Measurements from ENCODE around the gene MAGEA2. TPM values are rescaled to one million over a fixed set of nuclear protein-coding genes. Genes with fewer than 3 reads are reported as not detected.
"Not testable (repeated sequence)": the region's sequence is repeated elsewhere in the genome, so short reads cannot be mapped to it uniquely, and the experiment has no call there.

The MAGEA2 gene
- total and polyA plus RNA-seq, 9 of the 15 experiments (the other 6 are each of a cell fraction or from before 2014, with no cell fraction given), result 18.6 to 48.5 (median 37.1) TPM

DNA sequence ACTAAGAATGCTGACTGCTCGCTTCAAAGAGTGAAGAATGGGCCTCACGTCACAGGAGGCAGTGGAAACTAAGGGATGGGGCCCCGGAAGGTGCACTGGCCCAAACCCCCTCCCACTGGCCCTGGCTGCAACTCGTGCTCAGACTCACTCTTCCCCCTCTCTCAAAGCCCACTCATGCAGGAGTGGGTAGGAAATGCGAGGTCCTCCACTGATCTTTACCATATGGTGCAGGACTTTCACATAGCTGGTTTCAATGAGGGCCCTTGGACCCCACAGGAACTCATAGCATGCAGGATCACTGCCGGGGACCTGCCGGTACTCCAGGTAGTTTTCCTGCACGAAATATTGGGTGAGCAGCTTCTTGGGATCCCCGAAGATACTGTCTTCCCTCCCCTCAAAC is 12.9 kb upstream of the MAGEA2 start:
- H3K27ac ChIP-seq (ENCODE audit: extremely low read depth, low read depth, low read length); ATAC-seq; H3K9me1 ChIP-seq (ENCODE audit: control insufficient read depth, insufficient read depth, low read length); DNase-seq (ENCODE audit: extremely low read depth in 1 of 4, low spot score in 3 of 4); H2AFZ ChIP-seq (ENCODE audit: low read depth, low read length); H3K4me2 ChIP-seq (ENCODE audit: insufficient read depth, low read length); BruUV-seq (replicated peaks); FAIRE-seq; H3K4me3 ChIP-seq; intact Hi-C loops (cut with micrococcal nuclease); H3K4me1 ChIP-seq (replicated peaks in 1 of 2; ENCODE audit: control insufficient read depth in 2 of 2, insufficient read depth in 2 of 2, low read length in 2 of 2); H3K9me3 ChIP-seq (replicated peaks; ENCODE audit: control insufficient read depth, insufficient read depth, low read depth, low read length); H3K79me2 ChIP-seq (ENCODE audit: control insufficient read depth, insufficient read depth, low read length); H4K20me1 ChIP-seq (replicated peaks; ENCODE audit: control insufficient read depth, insufficient read depth, low read length); H3K9ac ChIP-seq (ENCODE audit: insufficient read depth in 1 of 2, low read depth in 2 of 2, low read length in 2 of 2); H3K36me3 ChIP-seq (ENCODE audit: control insufficient read depth, insufficient read depth, low read length); H3K27me3 ChIP-seq (ENCODE audit: control insufficient read depth in 2 of 2, insufficient read depth in 2 of 2, low read length in 2 of 2); POLR2A ChIA-PET; CTCF ChIA-PET (ENCODE audit: low intra/inter-chr PET ratio): not testable (repeated sequence)
- in situ Hi-C loops (cut with MboI), result loop anchor here (5.0 kb wide), 1 partner anchor 64 kb away; no protein-coding TSS in a partner anchor
- 85% methylated on average over 6 of the region's 9 CpGs for WGBS (ENCODE audit: insufficient coverage, low coverage, missing lambda C conversion rate)

DNA sequence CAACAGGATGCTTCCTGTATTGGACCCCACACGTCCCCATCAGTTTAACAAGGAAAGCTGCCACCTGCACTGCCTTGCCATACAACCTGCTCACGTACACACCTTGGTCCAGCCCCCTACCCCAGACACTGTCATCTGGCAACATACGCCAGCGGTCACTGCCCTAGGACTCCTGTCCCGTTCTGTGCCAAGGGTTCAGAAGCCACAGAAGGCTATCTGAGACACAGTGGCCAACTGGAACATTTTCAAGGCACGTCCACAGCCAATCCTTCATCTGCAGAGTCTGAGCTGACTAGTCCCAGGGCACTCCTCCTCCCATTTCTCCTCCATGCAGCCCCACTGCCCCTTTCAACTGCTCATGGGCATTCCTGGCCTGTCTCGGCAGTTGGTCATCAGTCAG is 7.9 kb upstream of the MAGEA2 start:
- ATAC-seq; BruUV-seq (replicated peaks); H3K27ac ChIP-seq (ENCODE audit: extremely low read depth, low read depth, low read length); H3K9me1 ChIP-seq (ENCODE audit: control insufficient read depth, insufficient read depth, low read length); H3K4me3 ChIP-seq; H3K27me3 ChIP-seq (ENCODE audit: control insufficient read depth in 2 of 2, insufficient read depth in 2 of 2, low read length in 2 of 2); H3K9ac ChIP-seq (ENCODE audit: insufficient read depth in 1 of 2, low read depth in 2 of 2, low read length in 2 of 2); H4K20me1 ChIP-seq (replicated peaks; ENCODE audit: control insufficient read depth, insufficient read depth, low read length); H3K36me3 ChIP-seq (ENCODE audit: control insufficient read depth, insufficient read depth, low read length); H2AFZ ChIP-seq (ENCODE audit: low read depth, low read length); H3K4me2 ChIP-seq (ENCODE audit: insufficient read depth, low read length); H3K79me2 ChIP-seq (ENCODE audit: control insufficient read depth, insufficient read depth, low read length); in situ Hi-C loops (cut with MboI); H3K9me3 ChIP-seq (replicated peaks; ENCODE audit: control insufficient read depth, insufficient read depth, low read depth, low read length); CTCF ChIA-PET (ENCODE audit: low intra/inter-chr PET ratio); POLR2A ChIA-PET; H3K4me1 ChIP-seq (replicated peaks in 1 of 2; ENCODE audit: control insufficient read depth in 2 of 2, insufficient read depth in 2 of 2, low read length in 2 of 2); intact Hi-C loops (cut with micrococcal nuclease); FAIRE-seq; DNase-seq (ENCODE audit: extremely low read depth in 1 of 4, low spot score in 3 of 4): not testable (repeated sequence)
- no CpG with 5 or more reads among the region's 7 CpGs for WGBS (ENCODE audit: insufficient coverage, low coverage, missing lambda C conversion rate)

DNA sequence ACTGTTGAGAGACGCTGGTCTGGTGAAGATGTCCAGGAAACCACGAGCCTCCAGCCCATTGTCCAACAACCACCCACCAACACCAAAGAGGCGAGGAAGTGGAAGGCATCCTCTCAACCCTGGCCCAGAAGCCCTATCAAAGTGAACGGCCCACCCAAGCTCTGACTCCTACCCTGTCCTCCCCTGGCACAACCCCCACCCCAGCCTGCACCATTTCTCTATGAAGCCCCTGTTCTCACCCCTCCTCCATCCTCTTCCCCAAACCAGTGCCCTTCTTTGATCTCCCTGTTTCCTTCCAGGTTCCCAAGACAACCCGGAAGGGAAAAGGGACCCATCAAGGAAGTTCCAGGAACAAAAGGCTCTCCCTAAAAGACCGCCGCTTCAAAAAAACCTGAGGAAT is 5.9 kb upstream of the MAGEA2 start:
- BruUV-seq (replicated peaks), result TSS peak; percentile 52
- in situ Hi-C loops (cut with MboI); CTCF ChIA-PET (ENCODE audit: low intra/inter-chr PET ratio): not testable (repeated sequence)

DNA sequence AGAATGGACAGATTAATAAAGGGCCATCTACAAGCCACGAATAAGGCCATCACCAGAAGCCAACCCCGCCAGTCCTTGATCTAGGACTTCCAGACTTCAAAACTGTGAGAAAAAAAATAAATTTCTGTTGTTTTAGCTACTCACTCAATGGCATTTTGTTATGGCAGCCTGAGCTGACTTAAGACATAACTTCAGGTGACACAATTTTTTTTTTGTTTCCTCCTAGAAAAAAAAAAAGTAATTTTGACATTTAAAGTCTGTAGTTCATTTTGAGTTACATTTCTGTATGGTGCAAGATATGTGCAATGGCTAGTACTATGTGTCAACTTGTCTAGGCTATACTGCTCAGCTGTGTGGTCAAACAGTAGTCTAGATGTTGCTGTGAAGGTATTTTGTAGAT is 5.3 kb upstream of the MAGEA2 start, which contains the start of gene CSAG3:
Gene CSAG3, plus strand, starts transcription at position 301 of the 400 bp plus-strand sequence.
- H3K4me1 ChIP-seq (replicated peaks in 1 of 2; ENCODE audit: control insufficient read depth in 2 of 2, insufficient read depth in 2 of 2, low read length in 2 of 2); H3K9me1 ChIP-seq (ENCODE audit: control insufficient read depth, insufficient read depth, low read length); H3K27me3 ChIP-seq (ENCODE audit: control insufficient read depth in 2 of 2, insufficient read depth in 2 of 2, low read length in 2 of 2); BruUV-seq (replicated peaks); ATAC-seq; CTCF ChIA-PET (ENCODE audit: low intra/inter-chr PET ratio); H3K36me3 ChIP-seq (ENCODE audit: control insufficient read depth, insufficient read depth, low read length); H3K27ac ChIP-seq (ENCODE audit: extremely low read depth, low read depth, low read length); FAIRE-seq; H2AFZ ChIP-seq (ENCODE audit: low read depth, low read length); in situ Hi-C loops (cut with MboI); H3K79me2 ChIP-seq (ENCODE audit: control insufficient read depth, insufficient read depth, low read length); H3K4me3 ChIP-seq; H4K20me1 ChIP-seq (replicated peaks; ENCODE audit: control insufficient read depth, insufficient read depth, low read length); DNase-seq (ENCODE audit: extremely low read depth in 1 of 4, low spot score in 3 of 4); H3K4me2 ChIP-seq (ENCODE audit: insufficient read depth, low read length); H3K9me3 ChIP-seq (replicated peaks; ENCODE audit: control insufficient read depth, insufficient read depth, low read depth, low read length); intact Hi-C loops (cut with micrococcal nuclease); POLR2A ChIA-PET; H3K9ac ChIP-seq (ENCODE audit: insufficient read depth in 1 of 2, low read depth in 2 of 2, low read length in 2 of 2): not testable (repeated sequence)
- no CpG with 5 or more reads among the region's 2 CpGs for WGBS (ENCODE audit: insufficient coverage, low coverage, missing lambda C conversion rate)

More for the DNA sequence above, 5.9 kb upstream of the MAGEA2 start:
- H3K9ac ChIP-seq (ENCODE audit: insufficient read depth in 1 of 2, low read depth in 2 of 2, low read length in 2 of 2); H3K4me1 ChIP-seq (replicated peaks in 1 of 2; ENCODE audit: control insufficient read depth in 2 of 2, insufficient read depth in 2 of 2, low read length in 2 of 2); intact Hi-C loops (cut with micrococcal nuclease); H3K27me3 ChIP-seq (ENCODE audit: control insufficient read depth in 2 of 2, insufficient read depth in 2 of 2, low read length in 2 of 2); H3K36me3 ChIP-seq (ENCODE audit: control insufficient read depth, insufficient read depth, low read length); DNase-seq (ENCODE audit: extremely low read depth in 1 of 4, low spot score in 3 of 4); H3K9me1 ChIP-seq (ENCODE audit: control insufficient read depth, insufficient read depth, low read length); H3K27ac ChIP-seq (ENCODE audit: extremely low read depth, low read depth, low read length); POLR2A ChIA-PET; H2AFZ ChIP-seq (ENCODE audit: low read depth, low read length); FAIRE-seq; H3K4me2 ChIP-seq (ENCODE audit: insufficient read depth, low read length); H3K4me3 ChIP-seq; H4K20me1 ChIP-seq (replicated peaks; ENCODE audit: control insufficient read depth, insufficient read depth, low read length); H3K79me2 ChIP-seq (ENCODE audit: control insufficient read depth, insufficient read depth, low read length); H3K9me3 ChIP-seq (replicated peaks; ENCODE audit: control insufficient read depth, insufficient read depth, low read depth, low read length): not testable (repeated sequence)
- peak; percentile 41; the same call in 2 of the 3 replicates for ATAC-seq
- 33% methylated on average over 3 of the region's 7 CpGs for WGBS (ENCODE audit: insufficient coverage, low coverage, missing lambda C conversion rate)
